A673 (cell line): ENCODE data around the gene MTARC1. TPM values are rescaled to one million over a fixed set of nuclear protein-coding genes. Genes with fewer than 3 reads are reported as not detected.

ENCODE experiments used
- BruUV-seq: library from RNA; stranded (reverse); fragments of 400-500 nt; replicated peaks from 2 replicates; lab custom pipeline; 2021; lab: Mats Ljungman, UMichigan
- CTCF ChIA-PET: fragments of 300-600 bp; sonication (Branson Sonifier 250); formaldehyde crosslinking; loops from one replicate; lab custom pipeline; 2022; ENCODE audit warnings: antibody characterized with exemption; lab: Charles Lee
- POLR2A ChIA-PET: fragments of 300-600 bp; sonication (Branson Sonifier 250); formaldehyde crosslinking; loops from one replicate; lab custom pipeline; 2022; ENCODE audit warnings: antibody characterized with exemption; ENCODE audit not compliant: low non-redundant PET; lab: Charles Lee
- DNase-seq: peaks from one replicate; pipeline ENCODE4 v3.0.0-alpha.2; 2015; ENCODE audit warnings: low spot score
- H3K27ac ChIP-seq: fragments of 200-600 bp; sonication (generic); 2 replicates; pipeline ENCODE4 v1.5.1; 2016; ENCODE audit warnings: mixed run types, low read depth, mild to moderate bottlenecking, mixed read lengths, antibody characterized with exemption, low read length; ENCODE audit not compliant: poor library complexity, severe bottlenecking
- H3K27me3 ChIP-seq: fragments of 200-600 bp; sonication (generic); replicated peaks from 2 replicates; pipeline ENCODE4 v1.6.1; 2017; ENCODE audit warnings: mixed run types, low read depth, mild to moderate bottlenecking, mixed read lengths, antibody characterized with exemption, low read length; ENCODE audit not compliant: insufficient read depth, poor library complexity
- H3K36me3 ChIP-seq: fragments of 200-600 bp; sonication (generic); 2 replicates; pipeline ENCODE4 v1.6.1; 2016; ENCODE audit warnings: mixed run types, mild to moderate bottlenecking, mixed read lengths, antibody characterized with exemption, low read length; ENCODE audit not compliant: insufficient read depth, poor library complexity, severe bottlenecking
- H3K4me1 ChIP-seq: fragments of 200-600 bp; sonication (generic); 2 replicates; pipeline ENCODE4 v1.6.1; 2017; ENCODE audit warnings: mixed run types, mild to moderate bottlenecking, mixed read lengths, antibody characterized with exemption, low read length; ENCODE audit not compliant: insufficient read depth, poor library complexity, severe bottlenecking
- H3K4me3 ChIP-seq: fragments of 200-600 bp; sonication (generic); 2 replicates; pipeline ENCODE4 v1.5.1; 2016; ENCODE audit warnings: low read depth, mixed run types, mild to moderate bottlenecking, mixed read lengths, low read length; ENCODE audit not compliant: poor library complexity, severe bottlenecking
- H3K9me3 ChIP-seq: fragments of 200-600 bp; sonication (generic); 2 replicates; pipeline ENCODE4 v1.6.1; 2016; ENCODE audit warnings: mixed run types, low read depth, mild to moderate bottlenecking, mixed read lengths, antibody characterized with exemption, low read length; ENCODE audit not compliant: poor library complexity, severe bottlenecking
- CTCF ChIP-seq: fragments of 300-800, 200-600 bp; sonication (generic); conservative IDR thresholded peaks from 2 replicates; pipeline ENCODE4 v1.5.1; 2017; ENCODE audit warnings: low read depth, mild to moderate bottlenecking, antibody characterized with exemption, low read length, moderate library complexity, mixed read lengths
- EZH2 ChIP-seq: fragments of 200-600 bp; sonication (generic); IDR thresholded peaks from 2 replicates; pipeline ENCODE4 v1.6.1; 2017; ENCODE audit warnings: borderline replicate concordance, low read depth, mild to moderate bottlenecking, mixed read lengths, antibody characterized with exemption, low read length; ENCODE audit not compliant: poor library complexity, severe bottlenecking
- intact Hi-C: fragments of 100-400 bp; cut with micrococcal nuclease; formaldehyde crosslinking; loops from one replicate; pipeline ENCODE4 v1.10.0; 2022; ENCODE audit not compliant: unreplicated experiment
- total RNA-seq: library from RNA; stranded (reverse); gene quantifications from 2 replicates; pipeline ENCODE4 v1.2.3, GENCODE V29; 2021

Gene MTARC1
- total RNA-seq, 1 experiment from 2014 or later, result 0.43 TPM

- intact Hi-C loops, result no loop called here
- Histone ChIP-seq H3K4me1 (no peaks in the 10 kb centered on the region), H3K27ac (no peak overlapping the region), H3K4me3 (no peak overlapping the region), H3K27me3 (peaks cover 4% of the 10 kb centered on the region), H3K36me3 (no peaks in the 10 kb centered on the region), H3K9me3 (no peaks in the 10 kb centered on the region)
- no TSS peak for BruUV-seq
- no peak for TF ChIP-seq EZH2
- no peak for TF ChIP-seq CTCF
- ChIA-PET POLR2A (no interaction called here), CTCF (no interaction called here)
- DNase-seq, result no peak
These were observed 31.4 kb upstream of the MTARC1 start for GRCh38 chr1:220755309-220755708.

GRCh38 chr1:220757441-220757840 lies 29.3 kb upstream of the MTARC1 start:
- H3K27me3 ChIP-seq, result no peaks in the 10 kb centered on the region
- no peak overlapping the region for H3K4me3 ChIP-seq
- CTCF ChIA-PET, result no interaction called here
- no peak for DNase-seq
- BruUV-seq, result no TSS peak
- no peaks in the 10 kb centered on the region for H3K9me3 ChIP-seq
- TF ChIP-seq EZH2 (no peak), CTCF (no peak)
- no peaks in the 10 kb centered on the region for H3K4me1 ChIP-seq
- no peak overlapping the region for H3K27ac ChIP-seq
- POLR2A ChIA-PET, result no interaction called here
- H3K36me3 ChIP-seq, result no peaks in the 10 kb centered on the region
- intact Hi-C loops, result no loop called here

- POLR2A ChIA-PET, result no interaction called here
- CTCF ChIA-PET, result no interaction called here
These were observed 27.6 kb upstream of the MTARC1 start for GRCh38 chr1:220759147-220759546.

More at GRCh38 chr1:220759147-220759546, 27.6 kb upstream of the MTARC1 start:
- no TSS peak for BruUV-seq
- TF ChIP-seq CTCF, result no peak
- TF ChIP-seq EZH2, result no peak
- Histone ChIP-seq H3K9me3 (no peaks in the 10 kb centered on the region), H3K36me3 (no peaks in the 10 kb centered on the region), H3K27ac (no peak overlapping the region), H3K27me3 (no peaks in the 10 kb centered on the region), H3K4me3 (no peak overlapping the region), H3K4me1 (no peaks in the 10 kb centered on the region)
- intact Hi-C loops, result no loop called here
- no peak for DNase-seq
